Smooth muscle cell (in vitro differentiated cells): ENCODE results near the gene MSI2. TPM values are rescaled to one million over a fixed set of nuclear protein-coding genes. Genes with fewer than 3 reads are reported as not detected.

Experiments
- DNase-seq: peaks from one replicate; lab custom pipeline; 2025; ENCODE audit not compliant: unreplicated experiment; lab: John Stamatoyannopoulos, UW
- H2AFZ ChIP-seq: fragments of 200-600 bp; sonication (generic); 2 replicates; pipeline ENCODE4 v1.6.0; 2016; ENCODE audit warnings: antibody characterized with exemption, low read depth, mild to moderate bottlenecking
- H3F3A ChIP-seq: fragments of 200-600 bp; sonication (generic); 2 replicates; pipeline ENCODE4 v1.6.0; 2017; ENCODE audit warnings: antibody characterized with exemption, low read depth
- H3K27ac ChIP-seq: fragments of 200-600 bp; sonication (generic); 2 replicates; pipeline ENCODE4 v1.5.1; 2016; ENCODE audit warnings: low read depth, mild to moderate bottlenecking
- H3K27me3 ChIP-seq: fragments of 200-600 bp; sonication (generic); 2 replicates; pipeline ENCODE4 v1.6.1; 2016; ENCODE audit warnings: low read depth, mild to moderate bottlenecking
- H3K36me3 ChIP-seq: fragments of 200-600 bp; sonication (generic); 2 replicates; pipeline ENCODE4 v1.5.1; 2016; ENCODE audit warnings: low read depth
- H3K4me1 ChIP-seq: fragments of 200-600 bp; sonication (generic); 2 replicates; pipeline ENCODE4 v1.5.1; 2016; ENCODE audit warnings: low read depth
- H3K4me2 ChIP-seq: fragments of 200-600 bp; sonication (generic); 2 replicates; pipeline ENCODE4 v1.6.0; 2016; ENCODE audit warnings: mild to moderate bottlenecking
- H3K4me3 ChIP-seq: fragments of 200-600 bp; sonication (generic); 2 replicates; pipeline ENCODE4 v1.5.1; 2016; ENCODE audit warnings: mild to moderate bottlenecking
- H3K79me2 ChIP-seq: fragments of 200-600 bp; sonication (generic); 2 replicates; pipeline ENCODE4 v1.6.0; 2016; ENCODE audit warnings: low read depth, mild to moderate bottlenecking
- H3K9ac ChIP-seq: fragments of 200-600 bp; sonication (generic); 2 replicates; pipeline ENCODE4 v1.6.0; 2016; ENCODE audit warnings: low read depth
- H3K9me3 ChIP-seq: fragments of 200-600 bp; sonication (generic); replicated peaks from 2 replicates; pipeline ENCODE4 v1.5.1; 2016; ENCODE audit warnings: low read depth
- H4K20me1 ChIP-seq: fragments of 200-600 bp; sonication (generic); 2 replicates; pipeline ENCODE4 v1.6.0; 2016; ENCODE audit warnings: low read depth
- WGBS: methylation state at CpG from one replicate; pipeline ENCODE4 v1.1.7; 2016; ENCODE audit warnings: low lambda C conversion rate; 5-methylcytosine and 5-hydroxymethylcytosine counted together
- polyA plus RNA-seq: library from polyadenylated mRNA; unstranded; fragments of >200 nt; fragmentation: Nextera tagmentation; extraction: Ambion mirVana; gene quantifications from 2 replicates; pipeline ENCODE4 v1.2.1, GENCODE V29; 2016
- total RNA-seq: library from RNA; depleted of rRNA; stranded (reverse); fragments of >200 nt; gene quantifications from 2 replicates; pipeline ENCODE4 v1.2.3, GENCODE V29; 2014
- TF ChIP-seq, protein P1 (sequence below): fragments of 200-600 bp; sonication (generic); IDR thresholded peaks from 2 replicates; pipeline ENCODE4 v1.5.1; 2017; ENCODE audit warnings: borderline replicate concordance, mild to moderate bottlenecking, antibody characterized with exemption; ENCODE audit not compliant: insufficient read depth, poor library complexity, severe bottlenecking

Gene MSI2
- total and polyA plus RNA-seq, 2 experiments from 2014 or later: 5.7 to 36.5 TPM

DNA sequence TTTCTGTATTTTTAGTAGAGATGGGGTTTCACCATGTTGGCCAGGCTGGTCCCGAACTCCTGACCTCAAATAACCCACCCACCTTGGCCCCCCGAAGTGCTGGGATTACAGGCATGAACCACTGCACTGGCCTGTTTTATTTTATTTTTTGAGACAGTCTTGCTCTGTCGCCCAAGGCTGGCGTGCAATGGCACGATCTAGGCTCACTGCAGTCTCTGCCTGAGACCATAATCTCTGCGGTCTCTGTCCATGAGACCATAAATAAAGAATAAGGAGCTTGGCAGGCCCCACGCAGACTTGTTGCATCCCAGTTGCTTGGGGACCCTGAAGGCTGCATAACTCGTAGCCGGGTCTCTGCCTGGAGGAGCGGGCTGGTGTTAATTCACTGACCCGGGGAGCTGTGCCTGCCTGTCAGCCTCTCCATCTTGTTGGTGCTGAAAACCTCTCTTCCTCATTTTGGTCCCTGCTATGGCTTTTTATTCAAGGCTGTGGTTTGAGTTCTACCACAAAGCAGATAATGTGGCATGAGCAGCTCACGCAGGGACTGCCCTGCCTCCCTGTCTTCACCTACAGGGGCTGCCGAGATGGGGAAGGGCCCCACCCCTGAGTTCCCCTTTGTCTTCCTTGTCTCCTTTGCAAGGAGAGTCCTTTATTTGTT is 82.1 kb downstream of the MSI2 start:
- Histone ChIP-seq H3K9ac (no peak overlapping the region), H3K79me2 (peaks cover 24% of the 10 kb centered on the region), H3K4me1 (peaks cover 38% of the 10 kb centered on the region), H3K27me3 (no peaks in the 10 kb centered on the region), H3K9me3 (no peaks in the 10 kb centered on the region), H3K4me3 (no peak overlapping the region), H3F3A (no peaks in the 10 kb centered on the region), H3K27ac (no peak overlapping the region), H3K4me2 (no peak overlapping the region), H3K36me3 (no peaks in the 10 kb centered on the region), H4K20me1 (peaks cover 77% of the 10 kb centered on the region), H2AFZ (no peak overlapping the region)
- WGBS: 89% methylated on average over 13 of the region's 13 CpGs
- TF ChIP-seq, protein P1, sequence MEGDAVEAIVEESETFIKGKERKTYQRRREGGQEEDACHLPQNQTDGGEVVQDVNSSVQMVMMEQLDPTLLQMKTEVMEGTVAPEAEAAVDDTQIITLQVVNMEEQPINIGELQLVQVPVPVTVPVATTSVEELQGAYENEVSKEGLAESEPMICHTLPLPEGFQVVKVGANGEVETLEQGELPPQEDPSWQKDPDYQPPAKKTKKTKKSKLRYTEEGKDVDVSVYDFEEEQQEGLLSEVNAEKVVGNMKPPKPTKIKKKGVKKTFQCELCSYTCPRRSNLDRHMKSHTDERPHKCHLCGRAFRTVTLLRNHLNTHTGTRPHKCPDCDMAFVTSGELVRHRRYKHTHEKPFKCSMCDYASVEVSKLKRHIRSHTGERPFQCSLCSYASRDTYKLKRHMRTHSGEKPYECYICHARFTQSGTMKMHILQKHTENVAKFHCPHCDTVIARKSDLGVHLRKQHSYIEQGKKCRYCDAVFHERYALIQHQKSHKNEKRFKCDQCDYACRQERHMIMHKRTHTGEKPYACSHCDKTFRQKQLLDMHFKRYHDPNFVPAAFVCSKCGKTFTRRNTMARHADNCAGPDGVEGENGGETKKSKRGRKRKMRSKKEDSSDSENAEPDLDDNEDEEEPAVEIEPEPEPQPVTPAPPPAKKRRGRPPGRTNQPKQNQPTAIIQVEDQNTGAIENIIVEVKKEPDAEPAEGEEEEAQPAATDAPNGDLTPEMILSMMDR: no peak
- DNase-seq: no peak

- no peaks in the 10 kb centered on the region for H3K36me3 ChIP-seq
- H3K9me3 ChIP-seq: no peaks in the 10 kb centered on the region
- no peak overlapping the region for H3K4me3 ChIP-seq
- DNase-seq: no peak
- no peak overlapping the region for H3K4me2 ChIP-seq
- H3K79me2 ChIP-seq: peaks cover 29% of the 10 kb centered on the region
- H2AFZ ChIP-seq: no peak overlapping the region
- no peak overlapping the region for H3K9ac ChIP-seq
- WGBS: 98% methylated on average over 7 of the region's 8 CpGs
- no peak overlapping the region for H3K27ac ChIP-seq
- peaks cover 40% of the 10 kb centered on the region for H3K4me1 ChIP-seq
- no peaks in the 10 kb centered on the region for H3K27me3 ChIP-seq
- no peaks in the 10 kb centered on the region for H3F3A ChIP-seq
- peaks cover 78% of the 10 kb centered on the region for H4K20me1 ChIP-seq
- TF ChIP-seq, protein P1: no peak
These were observed 84.0 kb downstream of the MSI2 start for GRCh38 chr17:57340160-57340981.

- WGBS: 83% methylated on average over 9 of the region's 9 CpGs
- H3F3A ChIP-seq: no peaks in the 10 kb centered on the region
- H3K4me1 ChIP-seq: peaks cover 40% of the 10 kb centered on the region
- no peak overlapping the region for H3K9ac ChIP-seq
- H3K4me2 ChIP-seq: no peak overlapping the region
- no peak overlapping the region for H2AFZ ChIP-seq
- no peaks in the 10 kb centered on the region for H3K9me3 ChIP-seq
- no peaks in the 10 kb centered on the region for H3K27me3 ChIP-seq
- H3K36me3 ChIP-seq: no peaks in the 10 kb centered on the region
- peaks cover 21% of the 10 kb centered on the region for H3K79me2 ChIP-seq
- TF ChIP-seq, protein P1: no peak
- DNase-seq: no peak
- no peak overlapping the region for H3K4me3 ChIP-seq
- no peak overlapping the region for H3K27ac ChIP-seq
- H4K20me1 ChIP-seq: peaks cover 73% of the 10 kb centered on the region
These were observed 85.6 kb downstream of the MSI2 start for GRCh38 chr17:57341611-57342540.
